ENCODE results near the gene SCUBE3.

GRCh38 chr6:35230498-35230897 lies 16.7 kb downstream of the SCUBE3 start:
- TF ChIP-seq POLR2A (IDR thresholded peaks at IDR 0.05) = no peak
- TF ChIP-seq, protein P1, sequence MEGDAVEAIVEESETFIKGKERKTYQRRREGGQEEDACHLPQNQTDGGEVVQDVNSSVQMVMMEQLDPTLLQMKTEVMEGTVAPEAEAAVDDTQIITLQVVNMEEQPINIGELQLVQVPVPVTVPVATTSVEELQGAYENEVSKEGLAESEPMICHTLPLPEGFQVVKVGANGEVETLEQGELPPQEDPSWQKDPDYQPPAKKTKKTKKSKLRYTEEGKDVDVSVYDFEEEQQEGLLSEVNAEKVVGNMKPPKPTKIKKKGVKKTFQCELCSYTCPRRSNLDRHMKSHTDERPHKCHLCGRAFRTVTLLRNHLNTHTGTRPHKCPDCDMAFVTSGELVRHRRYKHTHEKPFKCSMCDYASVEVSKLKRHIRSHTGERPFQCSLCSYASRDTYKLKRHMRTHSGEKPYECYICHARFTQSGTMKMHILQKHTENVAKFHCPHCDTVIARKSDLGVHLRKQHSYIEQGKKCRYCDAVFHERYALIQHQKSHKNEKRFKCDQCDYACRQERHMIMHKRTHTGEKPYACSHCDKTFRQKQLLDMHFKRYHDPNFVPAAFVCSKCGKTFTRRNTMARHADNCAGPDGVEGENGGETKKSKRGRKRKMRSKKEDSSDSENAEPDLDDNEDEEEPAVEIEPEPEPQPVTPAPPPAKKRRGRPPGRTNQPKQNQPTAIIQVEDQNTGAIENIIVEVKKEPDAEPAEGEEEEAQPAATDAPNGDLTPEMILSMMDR (IDR thresholded peaks at IDR 0.05) = no peak
